Stimulated activated naive CD8-positive, alpha-beta T cell treated with anti-CD3 and anti-CD28 coated beads, Interleukin-15, Interleukin-2, amounts not matched to agents 100 ng/mL and 50 ng/mL, for 24 hours (primary cell): ENCODE data around the gene PCBD2.

Experiments used
- H3K27ac Mint-ChIP-seq: one replicate; pipeline ENCODE4 v1.8.0; 2021; ENCODE audit warnings: mild to moderate bottlenecking, mixed read lengths
- H3K27me3 Mint-ChIP-seq: one replicate; pipeline ENCODE4 v1.8.0; 2021; ENCODE audit warnings: mixed read lengths
- H3K36me3 Mint-ChIP-seq: one replicate; pipeline ENCODE4 v1.8.0; 2021; ENCODE audit warnings: low read depth, mixed read lengths
- H3K4me1 Mint-ChIP-seq: one replicate; pipeline ENCODE4 v1.8.0; 2021; ENCODE audit warnings: low read depth, mixed read lengths
- H3K4me3 Mint-ChIP-seq: one replicate; pipeline ENCODE4 v1.8.0; 2021; ENCODE audit warnings: mild to moderate bottlenecking, mixed read lengths
- H3K9me3 Mint-ChIP-seq: one replicate; pipeline ENCODE4 v1.8.0; 2021; ENCODE audit warnings: mixed read lengths

Gene PCBD2

GRCh38 chr5:134920848-134921575 is 16.1 kb downstream of the PCBD2 start:
- Mint-ChIP-seq H3K9me3 (no peaks in the 10 kb centered on the region), H3K36me3 (peaks cover 39% of the 10 kb centered on the region), H3K27ac (peak overlapping the region; percentile 50), H3K4me1 (peaks cover 30% of the 10 kb centered on the region), H3K4me3 (no peak overlapping the region), H3K27me3 (no peaks in the 10 kb centered on the region)

- Mint-ChIP-seq H3K27me3 (no peaks in the 10 kb centered on the region), H3K4me1 (no peaks in the 10 kb centered on the region), H3K36me3 (peaks cover 11% of the 10 kb centered on the region), H3K27ac (no peak overlapping the region), H3K9me3 (no peaks in the 10 kb centered on the region), H3K4me3 (no peak overlapping the region)
These were observed 27.6 kb downstream of the PCBD2 start for GRCh38 chr5:134932508-134932907.

- H3K9me3 Mint-ChIP-seq: no peaks in the 10 kb centered on the region
- peaks cover 6% of the 10 kb centered on the region for H3K36me3 Mint-ChIP-seq
- no peak overlapping the region for H3K4me3 Mint-ChIP-seq
- no peaks in the 10 kb centered on the region for H3K4me1 Mint-ChIP-seq
- no peak overlapping the region for H3K27ac Mint-ChIP-seq
- no peaks in the 10 kb centered on the region for H3K27me3 Mint-ChIP-seq
These were observed 29.3 kb downstream of the PCBD2 start for GRCh38 chr5:134934202-134934601.

GRCh38 chr5:134935711-134936602 is 31.0 kb downstream of the PCBD2 start:
- no peaks in the 10 kb centered on the region for H3K4me1 Mint-ChIP-seq
- peaks cover 7% of the 10 kb centered on the region for H3K36me3 Mint-ChIP-seq
- no peak overlapping the region for H3K4me3 Mint-ChIP-seq
- no peaks in the 10 kb centered on the region for H3K9me3 Mint-ChIP-seq
- no peak overlapping the region for H3K27ac Mint-ChIP-seq
- no peaks in the 10 kb centered on the region for H3K27me3 Mint-ChIP-seq

DNA sequence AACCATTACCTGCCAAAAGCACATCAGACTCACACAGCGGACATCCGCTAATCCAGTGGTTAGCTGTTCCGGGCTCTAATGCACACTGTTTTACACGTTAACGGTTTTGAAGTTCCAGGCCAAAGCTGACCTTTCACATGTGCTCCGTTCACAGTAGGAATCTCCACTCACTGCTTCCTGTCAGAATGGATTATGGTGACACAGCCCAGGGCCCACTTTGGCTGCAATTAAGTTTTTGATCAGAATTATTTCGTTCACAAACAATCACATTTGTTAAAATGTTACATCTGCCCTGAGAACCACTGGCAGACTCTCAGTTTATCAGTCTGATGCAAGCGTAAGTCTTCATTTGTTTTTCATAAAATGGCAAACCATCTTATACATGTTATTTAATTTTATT is 32.6 kb downstream of the PCBD2 start:
- Mint-ChIP-seq H3K27ac (no peak overlapping the region), H3K4me3 (no peak overlapping the region), H3K9me3 (no peaks in the 10 kb centered on the region), H3K4me1 (no peaks in the 10 kb centered on the region), H3K36me3 (peaks cover 6% of the 10 kb centered on the region), H3K27me3 (no peaks in the 10 kb centered on the region)

DNA sequence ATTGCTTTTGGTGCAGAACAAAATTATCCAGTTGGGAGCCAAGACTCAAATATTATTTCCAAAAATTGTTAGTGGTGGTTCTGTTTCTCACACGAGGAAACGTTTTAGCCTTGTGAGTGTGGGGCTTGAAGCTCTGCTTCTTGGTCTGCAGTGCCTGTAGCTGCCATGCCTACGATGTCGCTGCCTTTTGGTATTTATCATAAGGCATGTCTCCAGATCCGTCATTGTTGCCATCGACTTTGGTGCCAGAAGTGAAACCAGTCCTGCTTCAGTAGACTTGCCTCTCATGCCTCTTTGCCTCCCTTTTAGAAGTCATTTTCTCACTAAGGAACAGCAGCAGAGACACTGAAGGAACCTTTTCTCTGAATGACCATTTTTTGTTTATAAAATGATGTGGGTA is 33.1 kb downstream of the PCBD2 start:
- Mint-ChIP-seq H3K27me3 (no peaks in the 10 kb centered on the region), H3K4me3 (no peak overlapping the region), H3K9me3 (no peaks in the 10 kb centered on the region), H3K36me3 (peaks cover 6% of the 10 kb centered on the region), H3K4me1 (no peaks in the 10 kb centered on the region), H3K27ac (no peak overlapping the region)

DNA sequence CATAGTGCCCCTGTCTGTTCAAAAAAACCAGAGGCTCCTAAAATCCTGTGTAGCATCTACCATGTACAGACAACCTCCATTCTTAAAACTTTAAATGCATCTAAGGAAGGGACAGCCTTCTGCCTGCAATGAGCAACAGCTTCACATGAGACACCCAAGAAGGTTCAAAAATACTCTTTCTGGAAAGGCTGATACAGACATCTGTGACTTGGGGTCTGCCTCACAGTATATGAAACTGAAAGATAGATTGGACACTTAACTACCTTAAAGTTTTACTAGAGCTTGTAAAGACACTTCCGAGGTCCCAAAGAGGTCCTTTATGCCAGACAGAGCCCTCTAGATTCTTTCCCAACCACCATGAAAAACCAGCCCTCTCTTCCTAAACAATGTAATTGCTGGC is 34.6 kb downstream of the PCBD2 start:
- Mint-ChIP-seq H3K27me3 (no peaks in the 10 kb centered on the region), H3K9me3 (no peaks in the 10 kb centered on the region), H3K36me3 (peaks cover 6% of the 10 kb centered on the region), H3K27ac (no peak overlapping the region), H3K4me1 (no peaks in the 10 kb centered on the region), H3K4me3 (no peak overlapping the region)

- H3K4me3 Mint-ChIP-seq: no peak overlapping the region
- no peak overlapping the region for H3K27ac Mint-ChIP-seq
- H3K36me3 Mint-ChIP-seq: peaks cover 6% of the 10 kb centered on the region
- no peaks in the 10 kb centered on the region for H3K27me3 Mint-ChIP-seq
- no peaks in the 10 kb centered on the region for H3K4me1 Mint-ChIP-seq
- H3K9me3 Mint-ChIP-seq: no peaks in the 10 kb centered on the region
These were observed 38.6 kb downstream of the PCBD2 start for GRCh38 chr5:134943547-134943946.

GRCh38 chr5:134944630-134945029 is 39.7 kb downstream of the PCBD2 start:
- Mint-ChIP-seq H3K36me3 (peaks cover 6% of the 10 kb centered on the region), H3K9me3 (no peaks in the 10 kb centered on the region), H3K27me3 (no peaks in the 10 kb centered on the region), H3K4me1 (no peaks in the 10 kb centered on the region), H3K27ac (no peak overlapping the region), H3K4me3 (no peak overlapping the region)

- H3K9me3 Mint-ChIP-seq: no peaks in the 10 kb centered on the region
- H3K27ac Mint-ChIP-seq: no peak overlapping the region
- H3K4me3 Mint-ChIP-seq: no peak overlapping the region
- H3K27me3 Mint-ChIP-seq: no peaks in the 10 kb centered on the region
- peaks cover 6% of the 10 kb centered on the region for H3K36me3 Mint-ChIP-seq
- no peaks in the 10 kb centered on the region for H3K4me1 Mint-ChIP-seq
These were observed 40.1 kb downstream of the PCBD2 start for GRCh38 chr5:134945041-134945440.

- Mint-ChIP-seq H3K4me3 (no peak overlapping the region), H3K9me3 (peaks cover 3% of the 10 kb centered on the region), H3K4me1 (no peaks in the 10 kb centered on the region), H3K27ac (no peak overlapping the region), H3K27me3 (no peaks in the 10 kb centered on the region), H3K36me3 (no peaks in the 10 kb centered on the region)
These were observed 44.0 kb downstream of the PCBD2 start for GRCh38 chr5:134948911-134949310.

GRCh38 chr5:134949316-134949715 is 44.4 kb downstream of the PCBD2 start:
- Mint-ChIP-seq H3K9me3 (peaks cover 6% of the 10 kb centered on the region), H3K27ac (no peak overlapping the region), H3K4me1 (no peaks in the 10 kb centered on the region), H3K27me3 (no peaks in the 10 kb centered on the region), H3K4me3 (no peak overlapping the region), H3K36me3 (peaks cover 3% of the 10 kb centered on the region)

GRCh38 chr5:134957920-134958608 is 53.1 kb downstream of the PCBD2 start:
- Mint-ChIP-seq H3K36me3 (peaks cover 34% of the 10 kb centered on the region), H3K4me3 (no peak overlapping the region), H3K4me1 (peaks cover 2% of the 10 kb centered on the region), H3K27ac (peak overlapping the region; percentile 58), H3K27me3 (no peaks in the 10 kb centered on the region), H3K9me3 (peaks cover 9% of the 10 kb centered on the region)

GRCh38 chr5:134958755-134959154 is 53.8 kb downstream of the PCBD2 start:
- no peak overlapping the region for H3K4me3 Mint-ChIP-seq
- peaks cover 9% of the 10 kb centered on the region for H3K9me3 Mint-ChIP-seq
- H3K27me3 Mint-ChIP-seq: no peaks in the 10 kb centered on the region
- no peak overlapping the region for H3K27ac Mint-ChIP-seq
- peaks cover 34% of the 10 kb centered on the region for H3K36me3 Mint-ChIP-seq
- peaks cover 6% of the 10 kb centered on the region for H3K4me1 Mint-ChIP-seq

DNA sequence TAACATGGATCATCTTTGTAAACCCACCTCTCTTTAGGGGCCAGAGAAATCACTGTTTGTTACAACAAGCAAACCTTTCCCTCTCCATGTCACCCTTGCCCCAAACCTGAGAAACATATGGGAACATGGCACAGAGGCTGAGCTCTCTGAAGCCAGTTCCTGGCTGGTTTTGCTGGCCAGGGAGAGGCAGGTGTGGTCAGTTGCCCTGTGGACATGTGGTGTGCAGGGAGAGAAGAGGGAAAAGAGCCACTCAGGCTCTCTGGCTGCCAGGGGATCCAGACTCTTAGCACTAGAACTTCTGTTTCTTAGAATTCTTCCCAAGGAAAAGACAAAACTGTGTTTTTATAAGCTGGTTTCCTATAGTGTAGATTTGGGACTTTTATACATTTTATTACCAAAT is 58.2 kb downstream of the PCBD2 start:
- Mint-ChIP-seq H3K27ac (no peak overlapping the region), H3K4me1 (peaks cover 32% of the 10 kb centered on the region)

More for the DNA sequence above, 58.2 kb downstream of the PCBD2 start:
- Mint-ChIP-seq H3K9me3 (no peaks in the 10 kb centered on the region), H3K36me3 (peaks cover 33% of the 10 kb centered on the region), H3K4me3 (no peak overlapping the region), H3K27me3 (no peaks in the 10 kb centered on the region)
